Stimulated activated CD8-positive, alpha-beta memory T cell treated with anti-CD3 and anti-CD28 coated beads, Interleukin-12 subunit alpha, Interleukin-12 subunit beta, amount 100 ng/mL, for 1 hour (primary cell): ENCODE results near the gene OSBPL7.
"Not testable (repeated sequence)": the region's sequence is repeated elsewhere in the genome, so short reads cannot be mapped to it uniquely, and the experiment has no call there.

Source experiments
- DNase-seq: peaks from one replicate; pipeline ENCODE4 v3.0.0-alpha.2; 2020; ENCODE audit warnings: low read depth

OSBPL7 gene

DNA sequence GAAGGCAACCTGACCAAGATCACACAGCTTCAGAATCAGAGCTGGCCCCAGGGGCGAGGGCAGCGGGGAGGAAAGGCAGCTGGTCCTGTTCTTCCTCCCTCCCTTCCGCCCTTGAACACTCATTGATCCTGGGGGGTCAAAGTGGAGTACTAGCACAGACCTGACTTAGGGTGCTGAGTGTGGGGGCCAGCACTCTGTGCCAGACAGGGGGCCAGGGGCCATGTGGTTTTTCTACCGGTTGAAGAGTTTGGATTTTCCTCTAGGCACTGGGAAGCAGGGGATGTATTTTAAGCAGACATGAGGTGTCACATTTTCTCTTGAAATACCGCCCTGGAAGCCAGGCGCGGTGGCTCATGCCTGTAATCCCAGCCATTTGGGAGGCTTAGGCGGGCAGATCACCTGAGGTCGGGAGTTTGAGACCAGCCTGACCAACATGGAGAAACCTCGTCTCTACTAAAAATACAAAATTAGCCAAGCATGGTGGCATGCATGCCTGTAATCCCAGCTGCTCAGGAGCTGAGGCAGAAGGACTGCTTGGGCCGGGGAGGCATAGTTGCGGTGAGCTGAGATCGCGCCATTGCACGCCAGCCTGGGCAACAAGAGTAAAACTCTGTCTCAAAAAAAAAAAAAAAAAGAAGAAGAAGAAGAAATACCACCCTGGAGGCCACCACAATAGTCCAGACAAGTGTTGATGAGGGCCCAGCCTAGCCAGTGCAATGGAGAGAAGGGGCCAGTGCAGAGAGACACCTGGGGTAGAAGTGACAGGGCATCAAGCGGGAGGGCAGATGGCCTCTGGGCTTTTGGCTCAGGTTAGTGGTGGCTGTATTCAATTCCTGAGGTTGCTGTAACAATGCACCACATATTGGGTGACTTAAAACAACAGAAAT is 15.3 kb downstream of the OSBPL7 start:
- no peak for DNase-seq

- no peak for DNase-seq
Observed at GRCh38 chr17:47804461-47804860, 17.1 kb downstream of the OSBPL7 start.

GRCh38 chr17:47803751-47804150 is 17.8 kb downstream of the OSBPL7 start:
- no peak for DNase-seq

DNA sequence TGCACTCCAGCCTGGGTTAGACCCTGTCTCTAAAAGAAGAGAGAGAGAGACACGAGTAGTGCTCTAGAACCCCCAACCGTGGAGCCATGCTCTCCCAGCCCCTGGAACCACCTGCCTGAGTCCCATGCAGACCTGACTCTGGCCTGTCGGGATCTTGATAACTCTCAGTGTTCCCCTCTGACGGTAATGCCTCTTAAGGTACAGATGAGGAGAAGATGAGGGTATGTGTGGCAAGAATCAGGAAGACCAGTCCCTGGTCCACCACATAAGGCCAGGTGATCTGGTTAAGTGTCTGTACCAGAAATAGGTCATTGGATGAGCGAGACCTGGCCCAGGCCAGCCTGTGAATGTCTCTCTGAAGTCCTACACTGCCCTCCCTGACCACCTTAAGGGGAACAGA is 18.4 kb downstream of the OSBPL7 start:
- no peak for DNase-seq

DNA sequence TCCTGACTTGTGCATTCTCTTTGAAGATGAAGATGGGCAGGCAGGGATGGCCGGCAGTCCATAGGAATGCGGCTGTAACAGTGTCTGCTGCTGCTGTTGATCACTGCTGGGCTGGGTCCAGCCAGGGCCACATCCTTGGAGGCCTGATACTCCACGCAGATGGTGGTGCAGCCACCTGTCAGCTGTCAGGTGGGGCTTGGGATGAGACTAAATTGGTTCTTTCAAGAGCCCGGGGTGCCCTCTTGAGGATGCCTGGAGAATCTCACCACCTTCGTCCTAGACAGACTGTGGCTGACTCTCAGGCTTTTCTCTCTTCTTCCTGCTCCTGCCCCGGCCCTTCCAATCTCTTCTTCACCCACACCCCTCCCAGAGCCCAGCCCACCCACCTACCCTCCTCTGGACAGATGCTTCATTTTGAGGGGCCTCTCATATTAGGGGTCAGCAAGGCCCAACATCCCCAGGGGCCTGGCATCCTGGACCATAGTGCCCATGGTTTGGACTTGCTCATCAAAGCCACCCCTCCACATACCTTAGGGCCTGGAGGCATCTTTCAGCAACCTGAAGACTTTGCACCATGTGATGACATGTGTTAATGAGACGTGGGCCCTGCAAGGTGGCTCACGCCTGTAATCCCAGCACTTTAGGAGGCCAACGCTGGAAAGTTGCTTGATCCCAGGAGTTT is 19.1 kb downstream of the OSBPL7 start:
- peak; percentile 28 for DNase-seq

DNA sequence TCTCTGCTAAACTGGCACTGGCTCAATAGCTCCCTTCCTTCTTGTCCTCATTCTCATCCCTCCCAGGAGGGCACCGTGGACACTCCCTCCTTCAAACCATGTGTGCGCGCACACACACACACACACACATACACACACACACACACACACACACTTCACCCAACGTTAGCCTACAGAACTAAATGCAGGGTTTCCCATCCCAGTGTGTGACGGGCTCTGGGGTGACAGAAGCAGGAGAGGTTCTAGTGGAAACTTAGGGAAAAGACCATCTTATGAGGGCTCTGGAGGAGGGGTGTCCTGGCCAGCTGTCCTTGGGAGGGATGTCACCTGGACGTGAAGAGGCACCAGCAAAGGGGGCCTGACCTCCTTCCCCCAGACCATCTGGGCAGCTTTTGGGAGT is 19.7 kb downstream of the OSBPL7 start:
- DNase-seq, result no peak

- DNase-seq, result no peak
Observed at GRCh38 chr17:47801176-47801765, 20.3 kb downstream of the OSBPL7 start.

DNA sequence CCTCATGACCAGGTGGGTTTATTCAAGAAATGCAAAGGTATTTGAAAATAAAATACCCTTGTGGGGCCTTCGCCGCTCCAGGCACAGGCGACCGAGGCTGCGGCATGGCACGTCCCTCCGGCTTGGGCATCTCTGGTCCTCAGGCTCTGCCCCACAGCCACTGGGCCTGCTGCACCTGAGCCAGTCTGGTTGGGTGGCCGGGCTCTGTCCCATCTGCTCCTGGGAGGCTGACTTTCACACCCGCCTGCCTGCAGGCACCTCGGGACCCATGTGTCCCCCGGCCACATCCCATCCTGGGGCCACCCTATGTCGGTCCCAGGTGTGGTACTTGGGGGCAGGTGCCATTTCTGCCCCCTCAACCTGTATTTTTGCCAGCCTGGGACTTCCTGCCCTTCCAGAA is 20.9 kb downstream of the OSBPL7 start:
- no peak for DNase-seq

DNA sequence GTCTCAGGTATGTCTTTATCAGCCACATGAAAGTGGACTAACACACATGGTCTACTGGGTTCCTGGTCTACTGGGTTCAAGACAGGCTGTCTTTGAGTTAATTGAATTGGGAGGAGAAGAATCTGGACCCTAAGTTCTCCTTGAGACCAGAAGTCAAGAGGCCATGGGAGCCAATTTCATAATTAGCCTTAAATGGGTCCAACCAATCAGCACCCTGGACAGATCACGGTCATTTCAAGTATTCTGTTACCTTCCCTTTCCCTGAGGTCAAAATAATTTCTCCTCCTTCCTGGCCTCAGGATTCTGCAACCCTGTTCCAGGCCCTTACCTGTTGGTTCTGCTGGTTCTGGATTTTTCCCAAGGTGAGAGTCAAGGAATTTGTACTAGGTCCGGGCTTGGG is 23.8 kb downstream of the OSBPL7 start:
- no peak for DNase-seq

DNA sequence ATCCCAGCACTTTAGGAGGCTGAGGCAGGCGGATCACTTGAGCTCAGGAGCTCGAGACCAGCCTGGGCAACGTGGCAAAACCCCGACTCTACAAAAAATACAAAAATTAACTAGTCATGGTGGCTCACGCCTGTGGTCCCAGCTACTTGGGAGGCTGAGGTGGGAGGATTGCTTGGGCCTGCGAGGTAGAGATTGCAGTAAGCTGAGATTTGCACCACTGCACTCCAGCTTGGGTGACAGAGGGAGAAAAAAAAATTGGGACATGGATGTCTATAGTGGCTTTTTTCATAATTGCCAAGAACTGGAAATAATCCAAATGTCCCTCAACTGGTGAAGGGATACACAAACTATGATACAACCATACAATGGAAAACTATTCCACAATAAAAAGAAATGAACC is 28.6 kb downstream of the OSBPL7 start:
- no peak for DNase-seq

DNA sequence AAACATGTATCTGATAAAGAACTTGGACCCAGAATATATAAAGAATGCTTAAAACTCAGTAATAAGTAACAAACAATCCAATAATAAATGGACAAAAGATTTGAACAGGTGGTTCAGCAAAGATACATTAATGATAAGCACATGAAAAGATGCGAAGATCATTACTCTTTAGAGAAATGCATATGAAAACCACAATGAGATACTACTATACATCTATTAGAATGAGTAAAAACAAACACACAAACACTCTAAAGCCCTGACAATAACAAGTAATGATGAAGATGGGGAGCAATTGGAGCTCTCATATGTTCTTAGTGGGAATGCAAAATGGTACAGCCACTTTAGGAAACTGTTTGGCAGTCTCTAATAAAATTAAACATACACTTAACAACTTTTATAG is 29.1 kb downstream of the OSBPL7 start:
- DNase-seq, result no peak

- no peak for DNase-seq
Observed at GRCh38 chr17:47791025-47791424, 30.6 kb downstream of the OSBPL7 start.

- peak; percentile 16 for DNase-seq
Observed at GRCh38 chr17:47789611-47790561, 31.7 kb downstream of the OSBPL7 start.

DNA sequence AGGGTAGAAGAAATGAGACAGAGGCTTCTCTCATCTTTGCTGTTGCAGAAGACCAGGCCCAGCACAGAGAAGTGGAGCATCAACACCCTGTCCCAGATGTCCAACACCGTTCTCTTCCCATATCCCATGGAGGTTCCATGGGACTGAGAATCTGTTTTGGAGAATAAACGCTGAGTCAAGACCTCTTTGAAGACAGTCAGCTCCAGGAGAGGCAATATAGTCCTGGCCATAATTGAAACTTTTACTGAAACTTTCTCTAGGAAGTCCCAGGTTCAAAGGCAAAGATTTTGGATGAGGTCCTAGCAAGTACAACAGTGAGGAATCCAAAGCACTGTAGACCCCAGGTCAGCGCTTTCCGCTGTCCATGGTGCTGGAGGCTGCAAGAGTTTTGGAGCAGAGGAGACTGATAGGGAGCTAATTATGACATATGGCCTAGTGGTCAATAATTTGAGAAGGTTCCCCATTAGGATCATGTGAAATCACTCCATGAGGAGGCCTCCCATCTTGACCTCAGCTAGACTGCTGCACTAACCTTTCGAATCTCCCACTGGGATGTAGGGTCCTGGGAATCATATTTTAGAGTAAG is 36.0 kb downstream of the OSBPL7 start:
- no peak for DNase-seq

DNA sequence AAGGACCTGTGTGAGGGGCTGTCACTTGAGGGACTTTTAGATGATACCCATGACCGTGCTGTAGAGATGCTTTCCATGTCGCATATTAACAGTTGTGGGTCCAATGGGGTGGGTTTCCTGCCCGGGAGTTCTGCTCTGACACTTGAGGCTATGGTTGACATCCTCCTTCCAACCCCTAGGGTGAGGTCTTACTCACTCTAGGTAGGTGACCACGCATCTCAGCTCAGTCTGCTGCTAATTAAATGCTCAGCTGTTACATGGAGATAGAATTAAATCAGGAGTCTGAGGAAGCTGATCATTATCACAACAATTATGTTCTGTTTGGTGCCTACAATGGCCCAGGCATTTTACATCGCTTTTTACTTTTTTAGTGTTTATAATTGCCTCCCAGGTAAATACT is 40.2 kb downstream of the OSBPL7 start:
- DNase-seq, result no peak

DNA sequence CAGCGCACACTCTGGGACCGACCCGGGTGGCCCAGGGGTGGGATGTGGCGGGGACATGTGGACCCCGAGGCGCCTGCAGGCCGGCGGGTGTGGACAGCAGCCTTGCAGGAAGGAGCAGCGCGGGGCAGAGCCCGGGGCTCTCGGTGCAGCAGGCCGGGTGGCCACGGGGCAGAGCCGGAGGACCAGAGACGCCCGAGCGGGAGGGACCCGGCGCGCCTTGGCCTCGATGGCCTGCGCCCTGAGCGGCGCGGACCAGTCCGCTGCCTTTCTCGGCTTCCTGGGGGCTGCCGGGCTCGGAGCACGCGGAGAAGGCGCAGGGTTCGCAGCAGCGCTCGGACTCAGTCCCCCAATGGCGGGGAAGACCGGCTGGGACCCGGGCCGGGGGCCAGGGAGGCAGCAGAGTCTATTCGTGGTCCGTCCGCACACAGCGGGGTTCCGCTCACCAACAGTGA is 43.4 kb downstream of the OSBPL7 start:
- no peak for DNase-seq

DNA sequence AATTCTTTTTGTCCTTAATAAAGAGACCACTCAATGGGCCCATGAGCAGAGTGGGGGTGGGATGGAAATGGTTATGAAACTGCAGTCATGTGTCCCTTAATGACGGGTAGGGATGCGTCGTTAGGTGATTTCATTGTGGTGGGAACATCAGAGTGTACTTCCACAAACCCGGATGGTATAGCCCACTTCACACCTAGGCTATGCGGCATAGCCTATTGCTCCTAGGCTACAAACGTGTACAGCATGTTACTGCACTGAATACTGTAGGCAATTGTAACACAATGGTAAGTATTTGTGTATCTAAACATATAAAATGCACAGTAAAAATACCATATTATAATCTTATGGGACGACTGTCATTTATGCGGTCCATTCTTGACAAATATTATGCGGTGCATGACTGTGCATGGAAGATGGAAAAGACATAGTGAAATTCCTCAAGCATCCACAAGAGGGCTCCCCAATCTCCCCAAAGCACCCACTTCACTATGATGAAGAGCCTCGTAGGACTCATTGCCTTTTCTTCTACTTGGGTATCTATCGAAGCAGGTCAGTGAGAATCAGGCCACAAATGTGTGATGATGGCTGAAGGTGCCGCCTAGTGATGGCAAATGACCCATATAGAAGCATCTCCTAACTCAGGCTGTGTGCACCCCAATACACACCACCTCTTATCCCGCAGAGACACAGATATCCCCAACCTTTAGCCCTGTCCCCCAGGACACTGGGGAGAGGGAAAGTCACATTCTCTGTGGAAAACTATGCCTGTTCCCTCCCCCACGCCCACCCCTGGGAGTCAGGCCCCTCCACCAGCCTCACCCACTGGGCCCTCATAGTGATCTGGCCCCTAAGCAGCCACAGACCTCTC is 45.0 kb downstream of the OSBPL7 start:
- peak; percentile 30 for DNase-seq

GRCh38 chr17:47774987-47775580 is 46.5 kb downstream of the OSBPL7 start:
- no peak for DNase-seq

GRCh38 chr17:47774331-47774730 is 47.3 kb downstream of the OSBPL7 start:
- DNase-seq, result no peak

- not testable (repeated sequence) for DNase-seq
Observed at GRCh38 chr17:47773649-47774048, 47.9 kb downstream of the OSBPL7 start.
